ENCODE data around the gene MATR3.

GRCh38 chr5:139272471-139273321 is 20.8 kb upstream of the MATR3 start:
- TF ChIP-seq CTCF (IDR thresholded peaks at IDR 0.05 in 4 of 5, conservative IDR thresholded peaks at IDR 0.05 in 1 of 5) (no peak), POLR2A (IDR thresholded peaks at IDR 0.05) (no peak)
